Endothelial cell of umbilical vein (primary cell): ENCODE results near the gene MTPN. TPM values are rescaled to one million over a fixed set of nuclear protein-coding genes. Genes with fewer than 3 reads are reported as not detected.

Experiments used
- BruUV-seq: library from RNA; stranded (reverse); fragments of 400-500 nt; replicated peaks from 2 replicates; lab custom pipeline; 2021; lab: Mats Ljungman, UMichigan
- CTCF ChIA-PET: fragments of 300-600, 350-600 bp; sonication (Branson Sonifier 250); formaldehyde crosslinking; loops from one replicate; lab custom pipeline; 2021; ENCODE audit warnings: antibody characterized with exemption, inconsistent platforms; lab: Charles Lee
- POLR2A ChIA-PET: fragments of 300-600, 350-600 bp; sonication (Branson Sonifier 250); formaldehyde crosslinking; loops from one replicate; lab custom pipeline; 2021; ENCODE audit warnings: antibody characterized with exemption, inconsistent platforms; lab: Charles Lee
- DNase-seq: peaks from one replicate; pipeline ENCODE4 v3.0.0-alpha.2; 2011; ENCODE audit warnings: low read depth, low spot score
- FAIRE-seq: peaks from 2 replicates; lab custom pipeline; 2011; peaks lifted over from hg19 to GRCh38; lab: Jason Lieb, UNC
- H2AFZ ChIP-seq: 2 replicates; pipeline ENCODE4 v1.6.0; 2012; ENCODE audit warnings: low read depth, low read length, control low read depth, inconsistent platforms
- H3K27ac ChIP-seq: 2 replicates; pipeline ENCODE4 v1.5.1; 2011; ENCODE audit warnings: low read depth, mild to moderate bottlenecking, control low read depth, low read length, moderate library complexity; ENCODE audit not compliant: insufficient read depth
- H3K27me3 ChIP-seq, 2 experiments: 2 replicates each; pipeline versions ENCODE4 v1.6.0 to v1.6.1; 2011; ENCODE audit warnings: low read length in 2 of 2, mixed read lengths in 1 of 2; ENCODE audit not compliant: control insufficient read depth in 2 of 2, insufficient read depth in 2 of 2
- H3K36me3 ChIP-seq, 2 experiments: 2 replicates in 1 of 2; 3 replicates in 1 of 2; pipeline ENCODE4 v1.5.1; 2011; ENCODE audit warnings: low read length in 2 of 2, mild to moderate bottlenecking in 1 of 2, moderate library complexity in 1 of 2; ENCODE audit not compliant: control insufficient read depth in 2 of 2, insufficient read depth in 2 of 2; ENCODE audit errors: extremely low read depth in 1 of 2
- H3K4me1 ChIP-seq: 3 replicates; pipeline ENCODE4 v1.5.1; 2011; ENCODE audit warnings: mild to moderate bottlenecking, low read length; ENCODE audit not compliant: control insufficient read depth, insufficient read depth; ENCODE audit errors: extremely low read depth
- H3K4me2 ChIP-seq: 2 replicates; pipeline ENCODE4 v1.6.1; 2011; ENCODE audit warnings: low read length, control low read depth, mixed read lengths; ENCODE audit not compliant: insufficient read depth
- H3K4me3 ChIP-seq, 3 experiments: fragments of 200-600 bp in 1 of 3; sonication (generic), shearing (Covaris generic) in 1 of 3; replicated peaks in 1 of 3; 2 replicates each; pipeline ENCODE4 v1.5.1; 2011 to 2016; ENCODE audit warnings: control low read depth in 3 of 3, low read length in 3 of 3, mild to moderate bottlenecking in 2 of 3, inconsistent platforms in 1 of 3, low read depth in 1 of 3, moderate library complexity in 1 of 3; ENCODE audit not compliant: insufficient read depth in 1 of 3
- H3K79me2 ChIP-seq: 2 replicates; pipeline ENCODE4 v1.6.0; 2012; ENCODE audit warnings: low read length, inconsistent platforms; ENCODE audit not compliant: control insufficient read depth, insufficient read depth
- H3K9ac ChIP-seq: replicated peaks from 2 replicates; pipeline ENCODE3; 2011; ENCODE audit warnings: low read length, control low read depth; ENCODE audit not compliant: insufficient read depth; ENCODE audit errors: extremely low read depth
- H3K9me1 ChIP-seq: replicated peaks from 3 replicates; pipeline ENCODE4 v1.6.0; 2011; ENCODE audit warnings: mild to moderate bottlenecking, low read length; ENCODE audit not compliant: control insufficient read depth, insufficient read depth; ENCODE audit errors: extremely low read depth
- H3K9me3 ChIP-seq: replicated peaks from 2 replicates; pipeline ENCODE4 v1.5.1; 2012; ENCODE audit warnings: low read length, inconsistent platforms; ENCODE audit not compliant: control insufficient read depth, insufficient read depth
- H4K20me1 ChIP-seq: replicated peaks from 2 replicates; pipeline ENCODE3; 2011; ENCODE audit warnings: mild to moderate bottlenecking, low read length; ENCODE audit not compliant: control insufficient read depth, insufficient read depth; ENCODE audit errors: extremely low read depth
- EZH2 ChIP-seq: IDR thresholded peaks from 2 replicates; pipeline ENCODE4 v1.6.1; 2012; ENCODE audit warnings: borderline replicate concordance, low read depth, mild to moderate bottlenecking, moderate library complexity, low read length, inconsistent platforms; ENCODE audit not compliant: severe bottlenecking
- FOS ChIP-seq: IDR thresholded peaks from 2 replicates; pipeline ENCODE4 v1.6.1; 2011; ENCODE audit warnings: mild to moderate bottlenecking, low read length, moderate library complexity, borderline replicate concordance; ENCODE audit not compliant: insufficient read depth
- GATA2 ChIP-seq: IDR thresholded peaks from 2 replicates; pipeline ENCODE4 v1.7.0; 2011; ENCODE audit warnings: low read depth, mild to moderate bottlenecking, moderate library complexity, mixed read lengths, low read length; ENCODE audit not compliant: insufficient read length, insufficient read depth
- JUN ChIP-seq: IDR thresholded peaks from 2 replicates; pipeline ENCODE4 v1.6.1; 2011; ENCODE audit warnings: borderline replicate concordance, low read depth; ENCODE audit not compliant: insufficient read length, insufficient read depth
- MAX ChIP-seq: IDR thresholded peaks from 2 replicates; pipeline ENCODE4 v1.6.1; 2011; ENCODE audit not compliant: insufficient read depth, insufficient read length
- MYC ChIP-seq: IDR thresholded peaks from one replicate; pipeline ENCODE4 v1.6.1; 2011; ENCODE audit warnings: mild to moderate bottlenecking, low read depth, low read length
- POLR2A ChIP-seq: IDR thresholded peaks from 2 replicates; pipeline ENCODE4 v1.6.1; 2012; ENCODE audit warnings: low read depth, mild to moderate bottlenecking, control low read depth, low read length
- dilution Hi-C: fragments of 300-500 bp; cut with MboI; formaldehyde crosslinking; loops from one replicate; pipeline ENCODE4 v1.15.0; 2019; ENCODE audit warnings: low sequenced_read_pairs; ENCODE audit not compliant: extremely low pct_ligation_motif_present
- intact Hi-C: fragments of 100-400 bp; cut with micrococcal nuclease; formaldehyde crosslinking; loops from one replicate; pipeline ENCODE4 v1.10.0; 2022
- polyA plus RNA-seq, 4 experiments: library from polyadenylated mRNA; depleted of rRNA in 3 of 4; stranded (reverse) in 3 of 4; unstranded in 1 of 4; fragments of >200 nt; gene quantifications; 2 replicates each; pipeline versions ENCODE4 v1.2.1 to v1.2.3, GENCODE V29; 2011 to 2012; ENCODE audit warnings: missing spikeins in 1 of 4
- total RNA-seq: library from RNA; stranded (reverse); gene quantifications from 2 replicates; pipeline ENCODE4 v1.2.3, GENCODE V29; 2021

Gene MTPN
- total and polyA plus RNA-seq, 2 donors (not counting 3 experiments of a cell fraction or from before 2014, with no cell fraction given), result 58.1 to 174 TPM

- H2AFZ ChIP-seq, result no peak overlapping the region
- H3K9me1 ChIP-seq, result no peaks in the 10 kb centered on the region
- peaks cover 67% of the 10 kb centered on the region for H3K79me2 ChIP-seq
- no peaks in the 10 kb centered on the region for H3K36me3 ChIP-seq
- no peak for TF ChIP-seq MYC
- no peak for TF ChIP-seq MAX
- peak; percentile 14 for TF ChIP-seq JUN
- no peaks in the 10 kb centered on the region for H3K27me3 ChIP-seq
- CTCF ChIA-PET, result interaction anchor here (0.9 to 2.1 kb wide), 7 partner anchors 8 to 1649 kb away, joined by 3 to 6 read pairs (median 4); no protein-coding TSS in a partner anchor
- H3K4me2 ChIP-seq, result peak overlapping the region; percentile 31
- no TSS peak for BruUV-seq
- dilution Hi-C loops (no loop called here), intact Hi-C loops (loop anchor here (1.0 to 2.0 kb wide), 2 partner anchors 21 to 34 kb away; partner anchors contain the start of gene MTPN)
- H3K9ac ChIP-seq, result peak overlapping the region; percentile 48
- POLR2A ChIA-PET, result no interaction called here
- H3K4me1 ChIP-seq, result peaks cover 14% of the 10 kb centered on the region
- FAIRE-seq (peak; percentile 38), DNase-seq (peak; percentile 76)
- H3K9me3 ChIP-seq, result no peaks in the 10 kb centered on the region
- H3K27ac ChIP-seq, result peak overlapping the region; percentile 65
- H3K4me3 ChIP-seq, result no peak overlapping the region
- H4K20me1 ChIP-seq, result peaks cover 3% of the 10 kb centered on the region
Measured at GRCh38 chr7:135943134-135943879, 33.9 kb downstream of the MTPN start.

DNA sequence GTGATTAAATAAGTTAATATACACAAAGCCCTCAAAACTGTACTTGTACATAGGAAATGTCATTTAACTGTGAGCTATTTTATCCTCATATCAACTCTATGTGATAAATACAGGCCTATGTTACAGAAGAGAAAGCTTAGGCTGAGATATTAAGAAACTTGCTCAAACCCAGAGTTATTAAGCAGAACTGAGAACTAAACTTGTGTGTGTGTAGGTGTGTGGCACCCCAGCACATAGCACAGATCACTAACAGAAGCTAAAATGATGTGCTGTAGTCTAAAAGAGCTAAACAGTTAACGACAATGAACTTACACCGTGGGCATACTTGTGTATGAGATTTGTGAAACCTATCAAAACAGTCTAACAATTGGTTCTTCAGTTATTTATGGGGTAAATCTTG is 34.5 kb downstream of the MTPN start:
- DNase-seq, result no peak
- H3K9me3 ChIP-seq, result no peaks in the 10 kb centered on the region
- no peak for FAIRE-seq
- no peaks in the 10 kb centered on the region for H3K9me1 ChIP-seq
- H3K27ac ChIP-seq, result peak overlapping the region; percentile 65
- no peaks in the 10 kb centered on the region for H3K36me3 ChIP-seq
- H3K4me3 ChIP-seq, result no peak overlapping the region
- no peaks in the 10 kb centered on the region for H3K27me3 ChIP-seq
- dilution Hi-C loops (no loop called here), intact Hi-C loops (loop anchor here (1.0 to 2.0 kb wide), 2 partner anchors 20 to 35 kb away; partner anchors contain the start of gene MTPN)
- H4K20me1 ChIP-seq, result peaks cover 3% of the 10 kb centered on the region
- no peak overlapping the region for H2AFZ ChIP-seq
- ChIA-PET CTCF (interaction anchor here (0.9 to 1.2 kb wide), 4 partner anchors 9 to 1649 kb away, joined by 3 to 5 read pairs (median 3); no protein-coding TSS in a partner anchor), POLR2A (no interaction called here)
- TF ChIP-seq JUN, result no peak
- TF ChIP-seq POLR2A, result no peak
- TF ChIP-seq EZH2, result no peak
- TF ChIP-seq MYC, result no peak
- no peak for TF ChIP-seq FOS
- TF ChIP-seq GATA2, result no peak
- TF ChIP-seq MAX, result no peak
- BruUV-seq, result no TSS peak
- H3K9ac ChIP-seq, result no peak overlapping the region
- H3K79me2 ChIP-seq, result peaks cover 72% of the 10 kb centered on the region
- peaks cover 14% of the 10 kb centered on the region for H3K4me1 ChIP-seq
- H3K4me2 ChIP-seq, result peak overlapping the region; percentile 31
